NCI-H460 (cell line): Measurements from ENCODE around the gene ZNF814. TPM values are rescaled to one million over a fixed set of nuclear protein-coding genes. Genes with fewer than 3 reads are reported as not detected.
A peak's percentile ranks its signal among the peaks of the same experiment; 100 is the strongest.
"Not testable (repeated sequence)": the region's sequence is repeated elsewhere in the genome, so short reads cannot be mapped to it uniquely, and the experiment has no call there.

Experiments used
- DNase-seq: peaks from one replicate; pipeline ENCODE4 v3.0.0-alpha.2; 2016; ENCODE audit warnings: low read depth; ENCODE audit errors: extremely low read depth
- total RNA-seq: library from RNA; depleted of rRNA; stranded (reverse); fragments of >200 nt; shearing (Covaris generic); gene quantifications from 2 replicates; pipeline ENCODE4 v1.2.3, GENCODE V29; 2014

The ZNF814 gene
- total RNA-seq, 1 experiment from 2014 or later: 2.5 TPM

DNA sequence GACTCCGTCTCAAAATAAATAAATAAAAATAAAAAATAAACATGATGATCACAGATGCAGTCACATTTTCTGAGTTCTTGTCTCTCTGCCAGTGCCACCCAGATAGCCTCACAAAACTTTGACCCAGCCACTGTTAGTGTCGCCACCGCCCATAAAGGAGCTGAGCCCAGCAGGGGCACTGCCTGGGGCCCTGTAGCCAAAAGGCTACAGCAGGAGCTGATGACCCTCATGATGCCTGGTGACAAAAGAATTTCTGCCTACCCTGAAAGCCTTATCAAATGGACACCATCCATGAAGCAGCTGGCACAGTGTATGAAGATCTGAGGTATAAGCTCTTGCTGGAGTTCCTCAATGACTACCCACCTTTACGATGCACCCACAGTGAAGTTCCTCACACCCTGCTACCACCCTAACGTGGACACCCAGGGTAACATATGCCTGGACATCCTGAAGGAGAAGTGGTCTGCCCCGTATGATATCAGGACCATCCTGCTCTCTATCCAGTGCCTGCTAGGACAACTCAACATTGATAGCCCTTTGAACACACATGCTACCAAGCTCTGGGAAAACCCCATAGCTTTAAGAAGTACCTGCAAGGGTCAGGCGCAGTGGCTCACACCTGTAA is 20.9 kb downstream of the ZNF814 start:
- no peak for DNase-seq

DNA sequence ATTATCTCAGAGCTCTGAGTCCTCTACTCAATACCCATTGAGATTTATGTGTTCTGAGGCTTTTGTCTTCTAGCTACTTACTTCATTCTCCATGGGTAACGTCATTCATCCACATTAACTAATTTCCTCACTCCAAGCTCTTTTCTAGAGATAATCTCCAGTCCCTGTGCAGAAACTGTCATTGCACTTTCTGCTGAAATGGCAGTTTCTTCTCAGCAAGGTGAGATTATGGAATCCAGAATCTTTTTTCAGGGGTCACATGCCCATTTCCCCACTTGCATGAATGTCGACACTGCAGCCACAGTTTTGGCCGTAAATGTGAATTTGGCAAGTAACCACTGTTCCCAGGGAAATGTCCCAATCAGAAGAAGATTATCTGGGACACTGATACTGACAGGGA is 26.5 kb downstream of the ZNF814 start:
- not testable (repeated sequence) for DNase-seq

DNA sequence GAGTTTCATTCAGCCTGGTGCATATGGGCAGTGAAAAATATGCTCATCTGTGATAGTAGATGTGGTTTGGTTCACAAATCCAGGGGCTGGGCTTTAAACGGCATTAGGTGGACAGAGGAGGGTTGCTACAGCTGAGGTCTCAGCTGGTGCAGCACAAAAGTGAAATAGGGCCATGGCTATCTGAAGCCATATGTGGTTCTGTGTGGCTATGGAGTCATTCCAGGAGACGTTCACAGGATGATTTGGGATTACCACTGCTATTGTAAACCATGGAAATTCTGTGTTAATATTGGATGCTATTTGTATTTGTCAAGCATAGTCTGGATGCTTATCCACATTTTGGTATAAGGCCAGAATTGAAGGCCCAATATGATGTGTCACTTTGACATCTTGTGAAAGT is 34.7 kb downstream of the ZNF814 start:
- DNase-seq: not testable (repeated sequence)

DNA sequence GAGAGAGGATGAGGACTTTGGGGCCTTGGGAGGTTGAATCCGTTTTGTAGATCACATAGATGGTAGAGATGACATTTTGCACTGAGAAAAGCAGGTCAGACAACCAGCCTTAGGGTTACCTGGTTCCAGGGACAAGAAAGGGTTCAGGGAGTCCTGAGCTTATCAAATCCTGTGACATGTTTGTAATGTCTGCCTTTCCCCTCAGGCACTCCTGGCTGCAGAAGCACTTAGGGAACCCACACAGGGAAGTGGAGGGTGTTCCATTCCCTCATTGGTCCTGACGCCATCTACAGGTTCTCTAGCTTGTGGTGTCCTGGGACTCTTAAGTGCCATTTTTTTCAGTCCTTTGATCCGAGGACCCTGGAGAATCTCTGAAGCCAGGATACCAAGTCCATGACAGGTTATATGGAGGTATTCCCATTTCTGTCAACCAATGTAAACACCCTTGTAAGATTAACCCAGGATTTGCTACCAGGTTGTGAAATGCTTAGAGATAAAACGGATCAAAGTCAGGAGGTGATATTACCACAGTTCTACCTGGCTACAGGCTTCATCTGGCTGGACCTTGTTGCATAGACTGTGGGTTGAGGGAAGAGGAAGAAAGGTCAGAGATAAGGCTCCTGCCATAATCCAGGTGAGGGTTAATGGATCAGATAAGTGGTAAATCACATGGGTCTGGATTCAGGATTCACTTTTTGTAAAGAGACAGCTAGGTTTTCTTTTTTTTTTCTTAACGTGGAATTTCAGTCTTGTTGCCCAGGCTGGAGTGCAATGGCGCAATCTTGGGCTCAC is 36.8 kb downstream of the ZNF814 start:
- not testable (repeated sequence) for DNase-seq

DNA sequence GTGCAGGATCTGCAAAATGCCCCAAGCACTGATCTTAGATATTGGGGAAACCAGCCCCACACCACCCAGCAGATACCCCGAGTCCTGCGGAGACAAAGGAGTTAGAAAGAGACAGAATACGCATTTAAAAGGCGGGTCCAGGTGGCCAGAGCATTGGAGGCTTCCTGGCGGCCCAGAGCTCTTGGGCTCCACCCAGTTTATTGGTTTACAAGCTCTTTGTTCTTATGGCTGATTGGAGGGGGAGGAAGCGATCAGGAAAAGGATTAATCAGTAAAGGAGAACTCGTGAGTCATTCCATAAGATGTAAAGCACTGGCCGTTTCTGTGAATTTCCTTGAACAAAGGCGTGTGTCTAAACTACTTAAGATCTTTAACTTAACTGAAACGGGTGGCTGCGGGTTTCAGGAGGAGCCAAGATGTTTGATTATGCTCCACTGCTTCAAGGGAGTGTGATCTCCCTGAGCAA is 38.3 kb downstream of the ZNF814 start:
- no peak for DNase-seq

DNA sequence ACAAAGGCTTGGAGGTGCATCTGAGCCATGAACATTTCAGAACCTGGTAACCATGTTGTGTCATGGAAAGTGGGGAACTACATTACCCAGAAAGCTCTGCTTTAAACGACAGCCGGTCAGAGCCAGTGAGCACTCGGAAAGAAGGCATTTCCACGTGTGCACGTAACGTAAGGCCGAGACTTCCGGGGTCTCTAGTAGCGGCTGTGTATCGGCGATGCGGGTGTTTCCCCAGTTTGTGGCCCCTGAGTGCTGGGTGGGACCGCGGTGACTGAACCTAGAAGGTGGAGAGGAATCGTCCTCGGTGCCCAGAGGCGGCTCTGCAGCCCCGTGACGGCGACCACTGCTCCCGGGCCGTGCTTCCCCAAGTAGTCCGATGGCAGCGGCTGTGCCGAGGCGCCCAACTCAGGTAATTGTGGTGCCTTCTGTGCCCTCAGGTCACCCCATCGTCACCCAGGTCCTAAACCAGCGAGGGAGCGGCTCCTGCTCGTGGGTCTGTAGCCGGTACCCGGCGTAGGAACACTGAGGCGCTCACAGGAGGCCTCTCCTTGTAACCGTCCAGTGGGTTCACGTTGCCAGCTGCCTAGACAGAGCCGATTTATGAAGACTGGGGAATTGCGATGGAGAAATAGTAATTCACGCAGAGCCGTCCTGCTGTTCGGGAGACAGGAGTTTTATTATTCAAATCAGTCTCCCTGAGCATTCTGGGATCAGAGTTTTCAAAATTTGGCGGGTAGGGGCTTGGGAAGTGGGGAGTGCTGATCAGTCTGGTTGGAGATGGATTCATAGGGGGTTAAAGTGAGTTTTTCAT is 39.0 kb downstream of the ZNF814 start, which contains the start of gene ZNF587:
ZNF587 (plus strand) TSS at position 194 of the 808 bp plus-strand sequence; CDS start at position 374, 180 bp downstream.
- peak; percentile 67 for DNase-seq

DNA sequence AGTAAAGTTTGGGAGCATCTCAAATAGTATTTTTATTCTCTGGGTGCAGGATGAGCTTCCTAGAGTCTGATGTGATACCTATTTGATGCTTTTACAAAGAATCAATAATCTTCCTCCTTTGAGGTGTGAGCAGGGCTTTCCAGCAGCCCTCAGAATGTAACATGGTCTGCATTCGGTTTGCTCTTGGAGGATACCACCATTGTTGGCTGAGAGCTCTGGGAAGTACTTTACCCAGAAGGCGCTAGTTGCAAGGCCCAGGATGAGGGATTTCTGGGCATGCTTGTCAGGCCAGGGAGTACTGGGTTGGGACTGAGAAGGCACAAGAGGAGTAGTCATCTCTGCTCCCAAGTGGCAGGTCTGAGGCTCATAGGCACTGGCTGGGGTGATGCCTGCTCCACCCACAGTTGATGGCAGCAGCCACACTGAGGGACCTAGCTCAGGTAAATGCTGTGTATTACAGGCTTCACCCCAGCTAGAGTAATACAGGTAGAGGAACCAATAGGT is 39.6 kb downstream of the ZNF814 start:
- not testable (repeated sequence) for DNase-seq

DNA sequence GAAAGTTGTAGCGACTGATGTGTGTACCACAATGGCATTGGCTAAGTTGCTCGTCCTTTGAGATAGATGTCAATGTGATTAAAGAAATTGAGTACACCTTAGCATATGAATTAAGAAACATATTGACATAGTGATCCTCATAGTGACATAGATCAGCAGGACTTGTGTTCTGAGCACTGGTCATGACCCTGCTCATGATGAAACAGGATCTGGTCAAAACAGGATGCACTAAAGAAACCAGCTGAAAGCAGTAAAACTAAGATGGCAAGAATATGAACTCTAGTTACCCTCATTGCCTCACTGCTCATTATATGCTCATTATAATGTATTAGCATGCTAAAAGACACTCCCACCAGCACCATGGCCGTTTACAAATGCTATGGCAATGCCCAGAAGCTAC is 41.7 kb downstream of the ZNF814 start:
- DNase-seq: not testable (repeated sequence)

DNA sequence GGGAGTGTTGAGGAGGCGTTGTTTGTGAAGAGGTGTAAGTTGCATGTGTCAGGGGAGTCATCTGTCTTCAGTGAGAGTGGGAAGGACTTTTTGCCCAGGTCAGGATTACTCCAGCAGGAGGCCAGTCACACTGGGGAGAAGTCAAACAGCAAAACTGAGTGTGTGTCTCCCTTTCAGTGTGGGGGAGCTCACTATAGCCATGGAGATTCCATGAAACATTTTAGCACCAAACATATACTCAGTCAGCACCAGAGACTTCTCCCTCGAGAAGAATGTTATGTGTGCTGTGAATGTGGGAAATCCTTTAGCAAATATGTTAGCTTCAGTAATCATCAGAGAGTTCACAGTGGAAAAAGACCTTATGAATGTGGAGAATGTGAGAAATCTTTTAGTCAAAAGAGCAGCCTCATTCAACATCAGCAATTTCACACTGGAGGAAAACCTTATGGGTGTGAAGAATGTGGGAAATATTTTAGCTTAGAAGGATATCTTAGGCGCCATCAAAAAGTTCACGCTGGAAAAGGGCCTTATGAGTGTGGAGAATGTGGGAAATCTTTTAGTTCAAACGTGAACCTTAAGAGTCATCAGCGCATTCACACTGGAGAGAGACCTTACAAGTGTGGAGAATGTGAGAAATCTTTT is 47.6 kb downstream of the ZNF814 start:
- no peak for DNase-seq

DNA sequence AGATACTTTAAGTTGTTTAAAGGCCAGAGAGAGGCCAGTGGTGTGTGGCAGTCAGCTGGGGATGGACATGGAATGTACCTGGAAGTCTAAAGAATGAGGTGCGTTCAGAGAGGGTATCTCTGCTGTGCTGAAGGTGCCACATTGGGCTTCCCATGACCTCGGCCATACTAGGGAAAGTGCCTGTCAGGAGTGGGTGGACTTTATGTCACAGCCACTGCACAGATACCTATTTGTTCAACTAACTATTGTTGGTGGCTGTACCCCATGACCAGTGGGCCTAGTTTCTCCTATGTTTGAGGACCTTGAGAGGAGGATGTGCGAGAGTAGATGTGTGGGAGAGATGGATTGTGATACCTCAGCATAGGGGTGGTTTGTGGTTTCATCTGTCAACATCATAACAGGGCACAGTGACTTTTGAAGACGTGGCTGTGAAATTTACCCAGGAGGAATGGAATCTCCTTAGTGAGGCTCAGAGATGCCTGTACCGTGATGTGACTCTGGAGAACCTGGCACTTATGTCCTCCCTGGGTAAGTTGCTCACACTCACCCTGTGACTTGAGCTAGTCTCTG is 50.1 kb downstream of the ZNF814 start:
- not testable (repeated sequence) for DNase-seq

DNA sequence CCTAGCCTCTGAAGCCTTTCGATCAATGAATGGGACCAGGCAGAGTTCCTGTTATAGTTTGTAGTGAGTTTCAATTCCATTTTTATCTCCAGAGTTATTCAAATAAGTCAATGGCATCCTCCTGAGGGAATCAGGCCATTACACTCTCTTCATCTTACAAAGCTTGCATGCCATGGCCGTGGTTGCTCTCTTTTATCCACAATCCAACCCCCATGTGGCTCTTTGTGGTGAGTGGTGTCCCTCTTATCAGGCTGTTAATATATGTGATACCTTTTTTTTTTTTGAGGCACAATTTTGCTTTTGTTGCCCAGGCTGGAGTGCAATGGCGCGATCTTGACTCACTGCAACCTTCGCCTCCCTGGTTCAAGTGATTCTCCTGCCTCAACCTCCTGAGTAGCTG is 51.8 kb downstream of the ZNF814 start:
- not testable (repeated sequence) for DNase-seq

DNA sequence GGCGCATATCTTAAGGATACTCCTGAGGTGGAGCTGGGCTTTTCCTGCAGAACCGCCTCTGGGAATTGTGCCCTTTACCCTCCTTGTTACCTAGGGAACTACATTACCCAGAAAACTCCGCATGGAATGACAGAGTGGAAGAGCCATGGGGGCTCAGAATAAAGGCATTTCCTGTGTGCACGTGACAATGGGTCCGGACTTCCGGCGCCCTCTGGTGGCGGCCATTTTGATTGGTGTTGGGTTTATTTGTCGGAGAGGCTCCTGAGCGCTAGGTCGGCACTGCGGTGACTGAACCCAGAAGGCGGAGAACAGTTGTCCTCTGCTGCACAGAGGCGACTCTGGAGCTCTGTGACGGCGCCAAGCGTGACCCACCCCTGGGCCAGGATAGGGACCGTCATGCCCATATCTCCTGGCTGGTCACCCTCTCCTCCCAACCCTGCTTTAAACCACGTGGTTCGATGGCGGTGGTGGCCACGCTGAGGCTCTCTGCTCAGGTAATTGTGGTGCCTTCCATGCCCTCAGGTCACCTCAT is 58.7 kb downstream of the ZNF814 start, which contains the start of gene ZNF587B:
ZNF587B (plus strand) TSS at position 229 of the 532 bp plus-strand sequence; CDS start at position 459, 230 bp downstream.
- DNase-seq: no peak

DNA sequence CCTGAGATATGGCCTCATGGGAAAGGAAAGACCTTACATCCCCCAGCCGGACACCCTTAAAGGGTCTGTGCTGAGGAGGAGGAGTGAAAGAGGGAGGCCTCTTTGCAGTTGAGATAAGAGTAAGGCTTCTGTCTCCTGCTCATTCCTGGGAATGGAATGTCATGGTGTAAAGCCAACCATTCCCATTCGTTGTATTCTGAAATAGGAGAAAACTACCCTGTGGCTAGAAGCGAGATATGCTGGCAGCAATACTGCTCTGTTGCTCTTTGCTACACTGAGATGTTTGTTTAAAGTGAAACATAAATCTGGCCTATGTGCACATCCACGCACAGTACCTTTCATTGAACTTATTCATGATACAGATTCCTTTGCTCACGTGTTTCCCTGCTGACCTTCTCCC is 59.5 kb downstream of the ZNF814 start:
- no peak for DNase-seq

DNA sequence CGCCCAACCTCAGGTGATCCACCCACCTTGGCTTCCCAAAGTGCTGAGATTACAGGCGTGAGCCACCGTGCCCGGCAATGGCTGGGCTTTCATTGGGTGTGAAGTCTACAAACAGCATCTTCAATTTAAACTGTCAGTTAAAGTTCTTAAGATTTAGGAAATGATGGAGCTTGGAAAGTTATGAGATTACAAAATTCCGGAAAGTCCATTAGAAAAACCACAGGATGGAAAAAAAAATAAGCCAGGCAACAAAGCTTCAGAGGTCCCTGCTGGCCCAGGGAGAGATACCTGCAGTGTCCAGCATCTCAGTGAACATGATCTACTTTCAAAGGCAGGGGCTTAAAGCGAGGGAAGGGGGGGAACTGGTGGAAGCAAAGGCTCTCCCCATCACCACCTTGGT is 63.3 kb downstream of the ZNF814 start:
- no peak for DNase-seq

DNA sequence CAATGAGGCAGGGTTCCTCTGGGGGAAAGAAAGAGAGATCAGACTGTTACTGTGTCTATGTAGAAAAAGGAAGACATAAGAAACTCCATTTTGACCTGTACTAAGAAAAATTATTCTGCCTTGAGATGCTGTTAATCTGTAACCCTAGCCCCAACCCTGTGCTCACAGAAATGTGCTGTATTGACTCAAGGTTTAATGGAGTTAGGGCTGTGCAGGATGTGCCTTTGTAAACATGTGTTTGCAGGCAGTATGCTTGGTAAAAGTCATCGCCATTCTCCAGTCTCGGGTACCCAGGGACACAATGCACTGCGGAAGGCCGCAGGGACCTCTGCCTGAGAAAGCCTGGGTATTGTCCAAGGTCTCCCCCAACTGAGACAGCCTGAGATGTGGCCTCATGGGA is 65.2 kb downstream of the ZNF814 start:
- DNase-seq: not testable (repeated sequence)

DNA sequence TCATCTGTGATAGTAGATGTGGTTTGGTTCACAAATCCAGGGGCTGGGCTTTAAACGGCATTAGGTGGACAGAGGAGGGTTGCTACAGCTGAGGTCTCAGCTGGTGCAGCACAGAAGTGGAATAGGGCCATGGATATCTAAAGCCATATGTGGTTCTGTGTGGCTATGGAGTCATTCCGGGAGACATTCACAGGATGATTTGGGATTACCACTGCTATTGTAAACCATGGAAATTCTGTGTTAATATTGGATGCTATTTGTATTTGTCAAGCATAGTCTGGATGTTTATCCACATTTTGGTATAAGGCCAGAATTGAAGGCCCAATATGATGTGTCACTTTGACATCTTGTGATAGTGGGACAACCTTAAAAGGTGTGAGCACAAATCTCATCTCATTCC is 65.7 kb downstream of the ZNF814 start:
- not testable (repeated sequence) for DNase-seq

DNA sequence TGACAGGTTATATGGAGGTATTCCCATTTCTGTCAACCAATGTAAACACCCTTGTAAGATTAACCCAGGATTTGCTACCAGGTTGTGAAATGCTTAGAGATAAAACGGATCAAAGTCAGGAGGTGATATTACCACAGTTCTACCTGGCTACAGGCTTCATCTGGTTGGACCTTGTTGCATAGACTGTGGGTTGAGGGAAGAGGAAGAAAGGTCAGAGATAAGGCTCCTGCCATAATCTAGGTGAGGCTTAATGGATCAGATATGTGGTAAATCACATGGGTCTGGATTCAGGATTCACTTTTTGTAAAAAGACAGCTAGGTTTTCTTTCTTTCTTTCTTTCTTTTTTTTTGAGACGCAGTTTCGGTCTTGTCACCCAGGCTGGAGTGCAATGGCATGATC is 67.3 kb downstream of the ZNF814 start:
- not testable (repeated sequence) for DNase-seq

DNA sequence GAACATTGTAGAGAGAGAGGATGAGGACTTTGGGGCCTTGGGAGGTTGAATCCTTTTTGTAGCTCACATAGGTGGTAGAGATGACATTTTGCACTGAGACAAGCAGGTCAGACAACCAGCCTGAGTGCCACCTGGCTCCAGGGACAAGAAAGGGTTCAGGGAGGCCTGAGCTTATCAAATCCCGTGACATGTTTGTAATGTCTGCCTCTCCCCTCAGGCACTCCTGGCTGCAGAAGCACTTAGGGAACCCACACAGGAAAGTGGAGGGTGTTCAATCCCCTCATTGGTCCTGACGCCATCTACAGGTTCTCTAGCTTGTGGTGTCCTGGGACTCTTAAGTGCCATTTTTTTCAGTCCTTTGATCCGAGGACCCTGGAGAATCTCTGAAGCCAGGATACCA is 67.7 kb downstream of the ZNF814 start:
- DNase-seq: not testable (repeated sequence)

DNA sequence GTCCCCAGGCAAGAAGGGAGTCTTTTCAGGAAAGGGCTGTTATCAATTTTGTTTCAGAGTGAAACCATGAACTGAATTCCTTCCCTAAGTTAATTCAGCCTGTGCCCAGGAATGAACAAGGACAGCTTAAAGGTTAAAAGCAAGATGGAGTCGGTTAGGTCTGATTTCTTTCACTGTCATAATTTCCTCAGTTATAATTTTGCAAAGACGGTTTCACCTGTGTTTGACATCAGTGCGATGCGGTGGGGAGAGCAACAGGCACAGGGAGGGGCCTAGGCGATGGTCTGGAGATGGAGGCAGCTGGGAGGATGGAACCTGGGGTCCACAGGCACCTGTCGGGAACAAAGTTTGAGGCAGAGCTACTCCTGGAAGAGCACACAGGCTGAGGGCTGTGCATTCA is 68.2 kb downstream of the ZNF814 start:
- DNase-seq: no peak
